Breast epithelium (tissue), 4 donors: ENCODE results near the gene CASZ1. TPM values are rescaled to one million over a fixed set of nuclear protein-coding genes. Genes with fewer than 3 reads are reported as not detected.
A peak's percentile ranks its signal among the peaks of the same experiment; 100 is the strongest.

Experiments used
- DNase-seq, 2 donors: peaks; one replicate each; pipeline ENCODE4 v3.0.0-alpha.2; 2019; ENCODE audit warnings: low spot score in 2 of 2
- H3K27ac ChIP-seq, 2 donors: fragments of 200-600 bp; sonication (generic) in 1 of 2; one replicate each; pipeline ENCODE4 v1.5.1; 2016 to 2019; ENCODE audit warnings: mild to moderate bottlenecking in 1 of 2
- H3K27me3 ChIP-seq, 2 donors: fragments of 200-600 bp; sonication (generic) in 1 of 2; one replicate each; pipeline versions ENCODE4 v1.5.1 to v1.6.0; 2017 to 2019; ENCODE audit warnings: control low read depth in 1 of 2, mild to moderate bottlenecking in 1 of 2
- H3K36me3 ChIP-seq: fragments of 200-600 bp; one replicate; pipeline ENCODE4 v1.5.1; 2019
- H3K4me1 ChIP-seq, 2 donors: fragments of 200-600 bp; sonication (generic); one replicate each; pipeline ENCODE4 v1.5.1; 2016 to 2019; ENCODE audit warnings: control low read depth in 1 of 2
- H3K4me3 ChIP-seq, 3 donors: fragments of 200-600 bp; sonication (generic); 1 replicate in 2 of 3; 2 replicates in 1 of 3; pipeline ENCODE4 v1.5.1; 2016 to 2019; ENCODE audit warnings: mild to moderate bottlenecking in 3 of 3, moderate library complexity in 2 of 3
- H3K9me3 ChIP-seq, 2 donors: fragments of 200-600 bp; sonication (generic) in 1 of 2; one replicate each; pipeline ENCODE4 v1.5.1; 2016 to 2019; ENCODE audit warnings: control low read depth in 1 of 2
- POLR2A ChIP-seq: fragments of 450-650 bp; IDR thresholded peaks from one replicate; pipeline ENCODE4 v1.6.1; 2016; ENCODE audit warnings: antibody characterized with exemption, mild to moderate bottlenecking, moderate library complexity
- POLR2AphosphoS5 ChIP-seq, 3 donors: sonication (generic); formaldehyde crosslinking; IDR thresholded peaks; one replicate each; pipeline ENCODE4 v1.6.1; 2017; ENCODE audit warnings: antibody characterized with exemption in 3 of 3
- intact Hi-C: fragments of 100-400 bp; cut with DNase I; formaldehyde crosslinking; loops from one replicate; pipeline ENCODE4 v1.15.1; 2023; ENCODE audit warnings: low total_unique reads
- total RNA-seq, 3 donors: library from RNA; depleted of rRNA; stranded (reverse); fragments of >200 nt; gene quantifications; one replicate each; pipeline ENCODE4 v1.1.0, GENCODE V29; 2016
- TF ChIP-seq, protein P1 (sequence below), 3 donors: fragments of 450-650 bp; IDR thresholded peaks; one replicate each; pipeline ENCODE4 v1.5.1; 2016 to 2017; ENCODE audit warnings: antibody characterized with exemption in 3 of 3, mild to moderate bottlenecking in 3 of 3, moderate library complexity in 3 of 3

CASZ1 gene
- total RNA-seq, 3 donors from 2014 or later = 1.1 to 39.1 (median 32.4) TPM

- intact Hi-C loops = no loop called here
- Histone ChIP-seq H3K36me3 (no peaks in the 10 kb centered on the region), H3K4me1 (no peaks in the 10 kb centered on the region), H3K9me3 (no peaks in the 10 kb centered on the region), H3K27ac (peak overlapping the region; percentile 70 to 84), H3K4me3 (no peak overlapping the region), H3K27me3 (peaks cover 0 to 10% of the 10 kb centered on the region in 2 donors)
- no peak for TF ChIP-seq POLR2A
- TF ChIP-seq POLR2AphosphoS5 (IDR thresholded peaks at IDR 0.05) = no peak
- TF ChIP-seq, protein P1, sequence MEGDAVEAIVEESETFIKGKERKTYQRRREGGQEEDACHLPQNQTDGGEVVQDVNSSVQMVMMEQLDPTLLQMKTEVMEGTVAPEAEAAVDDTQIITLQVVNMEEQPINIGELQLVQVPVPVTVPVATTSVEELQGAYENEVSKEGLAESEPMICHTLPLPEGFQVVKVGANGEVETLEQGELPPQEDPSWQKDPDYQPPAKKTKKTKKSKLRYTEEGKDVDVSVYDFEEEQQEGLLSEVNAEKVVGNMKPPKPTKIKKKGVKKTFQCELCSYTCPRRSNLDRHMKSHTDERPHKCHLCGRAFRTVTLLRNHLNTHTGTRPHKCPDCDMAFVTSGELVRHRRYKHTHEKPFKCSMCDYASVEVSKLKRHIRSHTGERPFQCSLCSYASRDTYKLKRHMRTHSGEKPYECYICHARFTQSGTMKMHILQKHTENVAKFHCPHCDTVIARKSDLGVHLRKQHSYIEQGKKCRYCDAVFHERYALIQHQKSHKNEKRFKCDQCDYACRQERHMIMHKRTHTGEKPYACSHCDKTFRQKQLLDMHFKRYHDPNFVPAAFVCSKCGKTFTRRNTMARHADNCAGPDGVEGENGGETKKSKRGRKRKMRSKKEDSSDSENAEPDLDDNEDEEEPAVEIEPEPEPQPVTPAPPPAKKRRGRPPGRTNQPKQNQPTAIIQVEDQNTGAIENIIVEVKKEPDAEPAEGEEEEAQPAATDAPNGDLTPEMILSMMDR (IDR thresholded peaks at IDR 0.05) = no peak
- DNase-seq = no peak
These were observed 81.9 kb downstream of the CASZ1 start for GRCh38 chr1:10714337-10715114.

DNA sequence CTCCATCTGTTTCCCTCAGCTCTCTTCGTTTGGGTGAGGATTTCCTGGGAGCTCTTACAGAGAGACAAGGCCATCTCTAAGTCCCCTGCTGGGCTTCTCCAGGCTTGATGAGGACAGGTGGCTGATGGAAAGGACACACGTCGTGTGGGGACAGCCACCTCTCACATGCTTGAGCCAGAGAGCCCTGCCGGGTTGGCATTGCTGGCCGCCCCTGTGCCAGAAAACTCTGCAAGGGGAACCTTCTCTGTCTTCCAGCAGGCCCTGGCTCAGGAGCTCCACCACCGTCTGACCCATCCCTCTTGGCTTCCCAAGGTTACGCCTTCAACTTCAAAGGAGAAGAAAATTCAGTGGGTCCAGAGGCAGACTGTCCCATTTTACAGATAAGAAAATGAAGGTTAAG is 82.8 kb downstream of the CASZ1 start:
- H3K36me3 ChIP-seq = no peaks in the 10 kb centered on the region
- H3K9me3 ChIP-seq = no peaks in the 10 kb centered on the region
- intact Hi-C loops = no loop called here
- DNase-seq = no peak
- H3K27me3 ChIP-seq = peaks cover 0 to 10% of the 10 kb centered on the region in 2 donors
- peak overlapping the region in 1 of 2 donors; percentile 30 for H3K27ac ChIP-seq
- TF ChIP-seq, protein P1 (IDR thresholded peaks at IDR 0.05) = no peak
- no peak for TF ChIP-seq POLR2AphosphoS5 (IDR thresholded peaks at IDR 0.05)
- H3K4me3 ChIP-seq = no peak overlapping the region
- H3K4me1 ChIP-seq = no peaks in the 10 kb centered on the region

DNA sequence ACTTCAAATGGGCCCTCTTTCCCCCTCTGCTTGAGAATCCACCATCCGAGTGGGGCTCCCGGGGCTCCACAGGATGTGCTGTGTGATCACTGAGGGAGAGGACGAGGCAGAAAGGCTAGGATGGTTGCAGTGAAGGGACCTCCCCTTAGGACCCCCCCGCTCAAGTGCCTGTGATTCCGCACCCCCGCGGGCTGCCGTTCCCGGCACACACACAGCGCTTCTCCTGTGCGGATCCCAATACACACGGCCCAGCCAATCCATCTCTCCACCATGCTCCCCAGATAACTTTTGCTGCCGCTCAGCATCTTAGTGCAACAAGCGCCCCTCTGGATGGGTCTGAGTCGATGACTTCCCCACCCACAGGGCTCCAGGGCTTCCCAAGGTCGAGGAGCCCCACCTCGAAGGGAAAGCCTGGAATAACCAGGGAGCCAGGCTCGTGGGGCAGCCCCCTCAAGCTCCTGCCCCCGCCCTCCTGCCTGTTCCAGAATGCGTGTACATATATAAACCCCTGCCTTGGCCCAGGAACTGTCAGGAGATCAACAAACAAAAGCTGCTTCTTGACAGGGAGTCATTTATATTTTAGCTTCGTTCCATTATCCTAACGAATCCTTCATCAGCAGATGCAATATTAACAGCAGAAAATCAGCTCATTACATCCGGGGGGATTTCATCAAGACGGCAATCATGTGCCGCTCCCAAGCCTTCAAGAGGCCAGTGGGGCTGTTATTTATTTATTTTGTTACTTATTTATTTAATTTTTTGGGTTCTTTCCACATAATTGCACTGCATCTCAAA is 83.7 kb downstream of the CASZ1 start:
- Histone ChIP-seq H3K4me3 (no peak overlapping the region), H3K4me1 (no peaks in the 10 kb centered on the region), H3K36me3 (no peaks in the 10 kb centered on the region), H3K9me3 (no peaks in the 10 kb centered on the region), H3K27ac (no peak overlapping the region), H3K27me3 (peaks cover 0 to 10% of the 10 kb centered on the region in 2 donors)
- no peak for DNase-seq
- intact Hi-C loops = loop anchor here (1.0 kb wide), 1 partner anchor 14 kb away; no protein-coding TSS in a partner anchor
- TF ChIP-seq POLR2AphosphoS5 (IDR thresholded peaks at IDR 0.05) (no peak), POLR2A (no peak)
- TF ChIP-seq, protein P1 (IDR thresholded peaks at IDR 0.05) = no peak

DNA sequence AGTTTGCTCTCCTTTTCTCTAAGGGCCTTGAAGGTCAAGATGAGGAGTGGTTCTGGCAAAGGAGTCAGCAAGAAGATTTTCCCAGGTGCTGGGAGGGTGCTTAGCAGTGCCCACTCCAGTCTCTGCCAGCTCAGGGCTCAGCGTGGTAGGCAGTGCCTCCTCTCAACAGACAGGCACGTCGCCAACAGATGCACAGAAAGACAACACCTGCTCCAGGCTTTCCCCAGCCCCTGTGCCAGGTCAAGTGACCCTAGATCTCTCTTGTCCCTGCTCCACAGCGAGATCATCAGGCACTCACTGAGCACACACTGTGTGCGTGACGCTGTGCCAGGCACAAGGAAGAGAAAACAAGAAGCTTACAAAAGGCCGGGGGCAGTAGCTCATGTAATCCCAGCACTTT is 86.0 kb downstream of the CASZ1 start:
- intact Hi-C loops = no loop called here
- H3K4me3 ChIP-seq = no peak overlapping the region
- H3K4me1 ChIP-seq = no peaks in the 10 kb centered on the region
- no peaks in the 10 kb centered on the region for H3K9me3 ChIP-seq
- peaks cover 0 to 10% of the 10 kb centered on the region in 2 donors for H3K27me3 ChIP-seq
- DNase-seq = no peak
- no peaks in the 10 kb centered on the region for H3K36me3 ChIP-seq
- no peak overlapping the region for H3K27ac ChIP-seq
- no peak for TF ChIP-seq POLR2AphosphoS5 (IDR thresholded peaks at IDR 0.05)
- no peak for TF ChIP-seq POLR2A
- TF ChIP-seq, protein P1 (IDR thresholded peaks at IDR 0.05) = no peak

DNA sequence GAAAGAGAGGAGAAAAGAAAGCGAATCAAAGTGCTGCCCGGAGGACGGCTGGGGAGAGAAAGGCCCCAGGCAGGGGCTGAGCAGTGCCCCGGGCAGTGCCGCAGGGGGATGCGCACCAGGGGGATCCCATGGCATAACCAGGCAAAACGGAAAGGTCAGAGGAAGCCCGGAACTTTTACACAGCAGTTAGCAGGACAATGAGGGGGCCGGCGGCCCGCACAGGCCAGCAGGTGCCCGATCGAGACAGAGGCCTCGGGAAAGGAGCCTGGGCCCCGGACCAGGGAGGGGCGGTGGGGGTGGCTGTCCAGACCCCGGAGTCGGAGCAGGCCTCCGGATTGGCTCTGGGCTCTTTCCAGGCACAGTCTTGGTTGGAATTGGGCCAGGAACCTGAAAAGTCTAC is 86.8 kb downstream of the CASZ1 start:
- H3K4me1 ChIP-seq = no peaks in the 10 kb centered on the region
- no peaks in the 10 kb centered on the region for H3K36me3 ChIP-seq
- intact Hi-C loops = no loop called here
- peaks cover 0 to 5% of the 10 kb centered on the region in 2 donors for H3K27me3 ChIP-seq
- no peak overlapping the region for H3K27ac ChIP-seq
- no peak overlapping the region for H3K4me3 ChIP-seq
- no peaks in the 10 kb centered on the region for H3K9me3 ChIP-seq
- TF ChIP-seq, protein P1 (IDR thresholded peaks at IDR 0.05) = no peak
- TF ChIP-seq POLR2A = no peak
- TF ChIP-seq POLR2AphosphoS5 (IDR thresholded peaks at IDR 0.05) = no peak
- DNase-seq = no peak
